K562 (cell line): Measurements from ENCODE around the gene DRGX. TPM values are rescaled to one million over a fixed set of nuclear protein-coding genes. Genes with fewer than 3 reads are reported as not detected.

ENCODE experiments used
- ATAC-seq: fragments of 200-7000 bp; cut with Tn5 transposase; 3 replicates; pipeline ENCODE4 v1.9.1; 2020; ENCODE audit warnings: moderate library complexity
- BruUV-seq: library from RNA; stranded (reverse); fragments of 400-500 nt; replicated peaks from 2 replicates; lab custom pipeline; 2021; lab: Mats Ljungman, UMichigan
- CTCF ChIA-PET: fragments of 300-600 bp; formaldehyde crosslinking; extraction: SDS; loops from one replicate; lab custom pipeline; 2021; ENCODE audit warnings: low intra/inter-chr PET ratio; lab: Yijun Ruan, JAX
- POLR2A ChIA-PET: fragments of 300-600, 350-650 bp; sonication (Branson Sonifier 250); formaldehyde crosslinking; extraction: SDS; loops from one replicate; lab custom pipeline; 2021; ENCODE audit warnings: antibody characterized with exemption, inconsistent platforms; lab: Yijun Ruan, JAX
- DNase-seq, 4 experiments: peaks; one replicate each; pipeline versions ENCODE4 v3.0.0 to v3.0.0-alpha.2; 2011 to 2018; ENCODE audit warnings: low spot score in 3 of 4, mixed read lengths in 3 of 4; ENCODE audit errors: extremely low read depth in 1 of 4
- FAIRE-seq: peaks from 2 replicates; lab custom pipeline; 2011; peaks lifted over from hg19 to GRCh38; lab: Jason Lieb, UNC
- H2AFZ ChIP-seq: 2 replicates; pipeline ENCODE4 v1.6.0; 2011; ENCODE audit warnings: low read depth, low read length, control low read depth, inconsistent platforms
- H3K27ac ChIP-seq: fragments of 200-600 bp; 3 replicates; pipeline ENCODE4 v1.8.0; 2011; ENCODE audit warnings: low read depth, mild to moderate bottlenecking, control low read depth, inconsistent platforms, low read length, moderate library complexity, mixed read lengths; ENCODE audit errors: extremely low read depth
- H3K27me3 ChIP-seq, 2 experiments: fragments of 300-600 bp in 1 of 2; 2 replicates in 1 of 2; 3 replicates in 1 of 2; pipeline versions ENCODE4 v1.6.0 to v1.8.0; 2011; ENCODE audit warnings: inconsistent platforms in 2 of 2, low read length in 2 of 2, mild to moderate bottlenecking in 1 of 2, mixed read lengths in 1 of 2, moderate library complexity in 1 of 2; ENCODE audit not compliant: control insufficient read depth in 2 of 2, insufficient read depth in 2 of 2
- H3K36me3 ChIP-seq: fragments of 300-600 bp; 3 replicates; pipeline ENCODE4 v1.8.0; 2011; ENCODE audit warnings: mild to moderate bottlenecking, low read length, inconsistent platforms; ENCODE audit not compliant: control insufficient read depth, insufficient read depth
- H3K4me1 ChIP-seq, 2 experiments: fragments of 200-600 bp in 1 of 2; replicated peaks in 1 of 2; 2 replicates in 1 of 2; 3 replicates in 1 of 2; pipeline versions ENCODE4 v1.5.1 to v1.8.0; 2011; ENCODE audit warnings: inconsistent platforms in 2 of 2, low read length in 2 of 2, mild to moderate bottlenecking in 1 of 2, mixed read lengths in 1 of 2, moderate library complexity in 1 of 2; ENCODE audit not compliant: control insufficient read depth in 2 of 2, insufficient read depth in 2 of 2
- H3K4me2 ChIP-seq: 2 replicates; pipeline ENCODE4 v1.6.1; 2011; ENCODE audit warnings: low read length, control low read depth, inconsistent platforms, mixed read lengths; ENCODE audit not compliant: insufficient read depth
- H3K4me3 ChIP-seq: fragments of 200-600 bp; sonication (generic), shearing (Covaris generic); 2 replicates; pipeline ENCODE4 v1.5.1; 2016; ENCODE audit warnings: control low read depth, inconsistent platforms
- H3K79me2 ChIP-seq: fragments of 200-600 bp; 3 replicates; pipeline ENCODE4 v1.8.0; 2011; ENCODE audit warnings: low read length, inconsistent platforms; ENCODE audit not compliant: control insufficient read depth, insufficient read depth
- H3K9ac ChIP-seq, 2 experiments: 2 replicates each; pipeline versions ENCODE4 v1.6.0 to v1.6.1; 2011; ENCODE audit warnings: low read depth in 2 of 2, low read length in 2 of 2, control low read depth in 1 of 2, inconsistent platforms in 1 of 2, mild to moderate bottlenecking in 1 of 2, mixed read lengths in 1 of 2; ENCODE audit not compliant: insufficient read depth in 1 of 2
- H3K9me1 ChIP-seq: one replicate; pipeline ENCODE4 v1.6.0; 2011; ENCODE audit warnings: inconsistent platforms, mild to moderate bottlenecking, low read length, moderate library complexity; ENCODE audit not compliant: control insufficient read depth, insufficient read depth
- H3K9me3 ChIP-seq: replicated peaks from 2 replicates; pipeline ENCODE4 v1.5.1; 2011; ENCODE audit warnings: low read depth, low read length, inconsistent platforms; ENCODE audit not compliant: control insufficient read depth, insufficient read depth
- H4K20me1 ChIP-seq: replicated peaks from 2 replicates; pipeline ENCODE4 v1.6.1; 2011; ENCODE audit warnings: low read length, inconsistent platforms, mixed read lengths; ENCODE audit not compliant: control insufficient read depth, insufficient read depth
- DMBX1 ChIP-seq: fragments of 250-450 bp; sonication (Bioruptor Pico); IDR thresholded peaks from 2 replicates; pipeline ENCODE4 v1.8.0; 2022; ENCODE audit warnings: inconsistent platforms, mild to moderate bottlenecking, moderate library complexity, borderline replicate concordance
- FUS ChIP-seq: fragments of 200-400 bp; formaldehyde crosslinking; optimal IDR thresholded peaks from 2 replicates; pipeline ENCODE3; 2017; ENCODE audit warnings: low read depth, low read length
- RBM14 ChIP-seq: fragments of 200-400 bp; formaldehyde crosslinking; IDR thresholded peaks from 2 replicates; pipeline ENCODE4 v1.6.1; 2018; ENCODE audit warnings: low read depth, mild to moderate bottlenecking, low read length, moderate library complexity, borderline replicate concordance; ENCODE audit not compliant: insufficient read depth
- TBP ChIP-seq: optimal IDR thresholded peaks from 2 replicates; pipeline ENCODE3; 2011; ENCODE audit warnings: low read depth, low read length, improper control_type of control experiment
- WGBS: fragments of 100-300 bp; shearing (Covaris generic); methylation state at CpG from one replicate; pipeline ENCODE4 v1.1.6; 2016; ENCODE audit warnings: low coverage, mixed read lengths; ENCODE audit not compliant: insufficient coverage; ENCODE audit errors: missing lambda C conversion rate; 5-methylcytosine and 5-hydroxymethylcytosine counted together
- in situ Hi-C: fragments of 300-500 bp; cut with MboI; formaldehyde crosslinking; loops from 4 replicates; pipeline ENCODE4 v1.15.0; 2018; ENCODE audit warnings: inconsistent platforms, mixed read lengths
- intact Hi-C: fragments of 100-400 bp; cut with micrococcal nuclease; formaldehyde crosslinking; loops from 2 replicates; pipeline ENCODE4 v1.14.2; 2022
- polyA plus RNA-seq, 8 experiments: library from polyadenylated mRNA; depleted of rRNA in 4 of 8; stranded (reverse) in 5 of 8; unstranded in 3 of 8; fragments of >200 nt; fragmentation: Nextera tagmentation in 2 of 8; fragmentation: Illumina TruSeq in 1 of 8; extraction: Ambion mirVana in 2 of 8; extraction: Trizol in 1 of 8; gene quantifications; 2 replicates each; pipeline versions ENCODE4 v1.2.1 to v1.2.3, GENCODE V29; 2011 to 2014; ENCODE audit warnings: inconsistent platforms in 1 of 8, missing spikeins in 1 of 8
- total RNA-seq, 7 experiments: library from RNA; depleted of rRNA in 6 of 7; stranded (reverse); fragments of >200 nt in 6 of 7; fragmentation: Illumina TruSeq in 2 of 7; extraction: Trizol in 2 of 7; gene quantifications; 2 replicates each; pipeline versions ENCODE4 v1.2.1 to v1.2.3, GENCODE V29; 2011 to 2021; ENCODE audit warnings: low replicate concordance in 1 of 7
- TF ChIP-seq, protein P1 (sequence below): IDR thresholded peaks from 2 replicates; pipeline ENCODE4 v1.6.1; 2011; ENCODE audit warnings: borderline replicate concordance, low read depth, mild to moderate bottlenecking, moderate library complexity, low read length; ENCODE audit not compliant: insufficient read depth, poor library complexity, severe bottlenecking
- TF ChIP-seq, protein P2 (sequence below), 2 experiments: fragments of 450-650 bp; formaldehyde crosslinking in 1 of 2; IDR thresholded peaks; 2 replicates each; pipeline versions ENCODE4 v1.4.0 to v1.6.1; 2014 to 2020; ENCODE audit warnings: mild to moderate bottlenecking in 2 of 2, borderline replicate concordance in 1 of 2, low read depth in 1 of 2
- TF ChIP-seq, protein P3 (sequence below): fragments of 250-450 bp; sonication (Bioruptor Pico); IDR thresholded peaks from 2 replicates; pipeline ENCODE4 v1.6.1; 2021; ENCODE audit warnings: mild to moderate bottlenecking

The DRGX gene
- total and polyA plus RNA-seq, 9 of the 15 experiments (the other 6 are each of a cell fraction or from before 2014, with no cell fraction given) = not detected

DNA sequence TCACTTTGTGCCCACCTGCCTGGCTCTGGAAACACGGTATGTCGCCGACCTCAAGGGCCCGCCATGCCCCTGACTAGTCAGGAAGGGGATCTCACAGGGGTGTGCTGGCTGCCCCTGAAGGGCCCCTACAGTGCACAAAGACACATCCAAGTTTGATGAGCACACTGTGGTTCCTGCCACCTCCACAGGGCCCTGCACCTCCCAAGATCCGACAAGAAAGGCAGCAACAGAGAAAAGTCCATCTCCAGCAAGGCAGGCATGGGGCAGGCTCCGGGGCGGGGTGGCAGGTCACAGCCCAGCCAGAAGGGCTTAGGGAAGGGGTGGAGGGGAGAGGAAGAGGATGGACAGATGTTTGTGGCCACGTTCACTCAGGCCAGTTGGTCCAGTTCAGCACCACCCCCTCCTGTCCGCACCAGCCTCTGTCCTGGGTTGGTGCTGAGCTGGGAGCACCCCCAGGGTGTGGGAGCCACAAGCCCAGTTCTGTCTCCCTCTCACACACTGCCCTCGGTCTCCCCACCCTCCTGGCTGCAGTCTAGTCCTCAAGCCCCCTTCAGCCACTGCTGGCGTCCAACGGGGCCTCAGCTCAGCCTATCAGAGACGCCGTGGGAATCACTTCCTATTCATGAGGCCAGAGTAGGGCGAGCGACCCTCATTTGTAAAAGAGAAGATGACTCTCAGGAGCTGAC lies 11.5 kb downstream of the DRGX start:
- FAIRE-seq (no peak), ATAC-seq (no peak), DNase-seq (no peak)
- intact Hi-C loops (no loop called here), in situ Hi-C loops (no loop called here)
- Histone ChIP-seq H3K9ac (no peak overlapping the region; a peak in 1 of 4 replicates), H3K36me3 (no peaks in the 10 kb centered on the region), H3K9me3 (no peaks in the 10 kb centered on the region), H3K27me3 (peaks cover 27 to 90% of the 10 kb centered on the region in 2 experiments), H3K4me2 (no peak overlapping the region), H4K20me1 (no peaks in the 10 kb centered on the region), H3K4me1 (peaks cover 0 to 5% of the 10 kb centered on the region in 2 experiments; a peak in 1 of 5 replicates), H3K27ac (no peak overlapping the region), H2AFZ (no peak overlapping the region), H3K4me3 (no peak overlapping the region), H3K9me1 (no peaks in the 10 kb centered on the region), H3K79me2 (no peaks in the 10 kb centered on the region)
- BruUV-seq = no TSS peak
- ChIA-PET POLR2A (interaction anchor here (0.6 kb wide), 2 partner anchors 83 to 154 kb away, joined by 3 read pairs; partner anchors contain the start of gene ERCC6), CTCF (no interaction called here)
- 1% methylated on average over 16 of the region's 16 CpGs for WGBS
- TF ChIP-seq RBM14 = no peak
- TF ChIP-seq, protein P1, sequence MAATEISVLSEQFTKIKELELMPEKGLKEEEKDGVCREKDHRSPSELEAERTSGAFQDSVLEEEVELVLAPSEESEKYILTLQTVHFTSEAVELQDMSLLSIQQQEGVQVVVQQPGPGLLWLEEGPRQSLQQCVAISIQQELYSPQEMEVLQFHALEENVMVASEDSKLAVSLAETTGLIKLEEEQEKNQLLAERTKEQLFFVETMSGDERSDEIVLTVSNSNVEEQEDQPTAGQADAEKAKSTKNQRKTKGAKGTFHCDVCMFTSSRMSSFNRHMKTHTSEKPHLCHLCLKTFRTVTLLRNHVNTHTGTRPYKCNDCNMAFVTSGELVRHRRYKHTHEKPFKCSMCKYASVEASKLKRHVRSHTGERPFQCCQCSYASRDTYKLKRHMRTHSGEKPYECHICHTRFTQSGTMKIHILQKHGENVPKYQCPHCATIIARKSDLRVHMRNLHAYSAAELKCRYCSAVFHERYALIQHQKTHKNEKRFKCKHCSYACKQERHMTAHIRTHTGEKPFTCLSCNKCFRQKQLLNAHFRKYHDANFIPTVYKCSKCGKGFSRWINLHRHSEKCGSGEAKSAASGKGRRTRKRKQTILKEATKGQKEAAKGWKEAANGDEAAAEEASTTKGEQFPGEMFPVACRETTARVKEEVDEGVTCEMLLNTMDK = no peak
- no peak for TF ChIP-seq DMBX1 (CRISPR knock-in tag)
- TF ChIP-seq, protein P2, sequence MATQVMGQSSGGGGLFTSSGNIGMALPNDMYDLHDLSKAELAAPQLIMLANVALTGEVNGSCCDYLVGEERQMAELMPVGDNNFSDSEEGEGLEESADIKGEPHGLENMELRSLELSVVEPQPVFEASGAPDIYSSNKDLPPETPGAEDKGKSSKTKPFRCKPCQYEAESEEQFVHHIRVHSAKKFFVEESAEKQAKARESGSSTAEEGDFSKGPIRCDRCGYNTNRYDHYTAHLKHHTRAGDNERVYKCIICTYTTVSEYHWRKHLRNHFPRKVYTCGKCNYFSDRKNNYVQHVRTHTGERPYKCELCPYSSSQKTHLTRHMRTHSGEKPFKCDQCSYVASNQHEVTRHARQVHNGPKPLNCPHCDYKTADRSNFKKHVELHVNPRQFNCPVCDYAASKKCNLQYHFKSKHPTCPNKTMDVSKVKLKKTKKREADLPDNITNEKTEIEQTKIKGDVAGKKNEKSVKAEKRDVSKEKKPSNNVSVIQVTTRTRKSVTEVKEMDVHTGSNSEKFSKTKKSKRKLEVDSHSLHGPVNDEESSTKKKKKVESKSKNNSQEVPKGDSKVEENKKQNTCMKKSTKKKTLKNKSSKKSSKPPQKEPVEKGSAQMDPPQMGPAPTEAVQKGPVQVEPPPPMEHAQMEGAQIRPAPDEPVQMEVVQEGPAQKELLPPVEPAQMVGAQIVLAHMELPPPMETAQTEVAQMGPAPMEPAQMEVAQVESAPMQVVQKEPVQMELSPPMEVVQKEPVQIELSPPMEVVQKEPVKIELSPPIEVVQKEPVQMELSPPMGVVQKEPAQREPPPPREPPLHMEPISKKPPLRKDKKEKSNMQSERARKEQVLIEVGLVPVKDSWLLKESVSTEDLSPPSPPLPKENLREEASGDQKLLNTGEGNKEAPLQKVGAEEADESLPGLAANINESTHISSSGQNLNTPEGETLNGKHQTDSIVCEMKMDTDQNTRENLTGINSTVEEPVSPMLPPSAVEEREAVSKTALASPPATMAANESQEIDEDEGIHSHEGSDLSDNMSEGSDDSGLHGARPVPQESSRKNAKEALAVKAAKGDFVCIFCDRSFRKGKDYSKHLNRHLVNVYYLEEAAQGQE (IDR thresholded peaks at IDR 0.05; ENCODE audit: borderline replicate concordance) = 0 out of 2 replicates have a peak, but pooled peaks have one; percentile 14
- TF ChIP-seq, protein P2 (CRISPR knock-in tag; IDR thresholded peaks at IDR 0.05; ENCODE audit: low read depth) = no peak
- TF ChIP-seq FUS = no peak
- no peak for TF ChIP-seq TBP
- TF ChIP-seq, protein P3, sequence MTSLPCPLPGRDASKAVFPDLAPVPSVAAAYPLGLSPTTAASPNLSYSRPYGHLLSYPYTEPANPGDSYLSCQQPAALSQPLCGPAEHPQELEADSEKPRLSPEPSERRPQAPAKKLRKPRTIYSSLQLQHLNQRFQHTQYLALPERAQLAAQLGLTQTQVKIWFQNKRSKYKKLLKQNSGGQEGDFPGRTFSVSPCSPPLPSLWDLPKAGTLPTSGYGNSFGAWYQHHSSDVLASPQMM (CRISPR knock-in tag) = no peak
